Fibroblast of mammary gland (primary cell): ENCODE data around the gene ITPK1.
"Not testable (repeated sequence)": the region's sequence is repeated elsewhere in the genome, so short reads cannot be mapped to it uniquely, and the experiment has no call there.

Experiments
- DNase-seq: peaks from one replicate; pipeline ENCODE4 v3.0.0-alpha.2; 2010; ENCODE audit warnings: low read depth
- H3K4me3 ChIP-seq: 2 replicates; pipeline ENCODE4 v1.5.1; 2011; ENCODE audit warnings: low read depth, mild to moderate bottlenecking, low read length, moderate library complexity; ENCODE audit not compliant: control insufficient read depth
- CTCF ChIP-seq: conservative IDR thresholded peaks from 2 replicates; pipeline ENCODE4 v1.5.1; 2011; ENCODE audit warnings: low read depth, low read length, inconsistent platforms; ENCODE audit not compliant: control insufficient read depth, insufficient read depth

ITPK1 gene

GRCh38 chr14:93137864-93138263 lies 22.1 kb upstream of the ITPK1 start:
- no peak for TF ChIP-seq CTCF
- no peak overlapping the region for H3K4me3 ChIP-seq
- no peak for DNase-seq

GRCh38 chr14:93136508-93136907 lies 20.8 kb upstream of the ITPK1 start:
- not testable (repeated sequence) for DNase-seq, H3K4me3 ChIP-seq

- TF ChIP-seq CTCF: no peak
- H3K4me3 ChIP-seq: no peak overlapping the region
Observed at GRCh38 chr14:93136009-93136408, 20.3 kb upstream of the ITPK1 start.

GRCh38 chr14:93135399-93135798 lies 19.7 kb upstream of the ITPK1 start:
- no peak for DNase-seq
- no peak for TF ChIP-seq CTCF
- no peak overlapping the region for H3K4me3 ChIP-seq

More at GRCh38 chr14:93136009-93136408, 20.3 kb upstream of the ITPK1 start:
- no peak for DNase-seq

- no peak overlapping the region for H3K4me3 ChIP-seq
- peak; percentile 78 for DNase-seq
- no peak for TF ChIP-seq CTCF
Observed at GRCh38 chr14:93133464-93133863, 17.7 kb upstream of the ITPK1 start.

GRCh38 chr14:93132472-93133065 lies 16.8 kb upstream of the ITPK1 start:
- peak; percentile 57 for TF ChIP-seq CTCF

GRCh38 chr14:93131257-93131820 lies 15.6 kb upstream of the ITPK1 start:
- H3K4me3 ChIP-seq, DNase-seq: not testable (repeated sequence)

More at GRCh38 chr14:93132472-93133065, 16.8 kb upstream of the ITPK1 start:
- DNase-seq: peak; percentile 56
- H3K4me3 ChIP-seq: no peak overlapping the region

GRCh38 chr14:93128725-93129459 lies 13.2 kb upstream of the ITPK1 start:
- DNase-seq: no peak
- H3K4me3 ChIP-seq: no peak overlapping the region
- no peak for TF ChIP-seq CTCF
